OCI-LY1 (cell line): ENCODE measurements around the gene ITGAX.

Experiments
- H2AFZ ChIP-seq: fragments of 200-600 bp; sonication (generic), shearing (Covaris generic); 2 replicates; pipeline ENCODE4 v1.6.0; 2014; ENCODE audit warnings: antibody characterized with exemption, mild to moderate bottlenecking, low read length
- H3F3A ChIP-seq: fragments of 200-600 bp; sonication (generic), shearing (Covaris generic); 2 replicates; pipeline ENCODE4 v1.6.0; 2014; ENCODE audit warnings: mild to moderate bottlenecking, antibody characterized with exemption, low read length, moderate library complexity; ENCODE audit not compliant: insufficient read depth
- H3K27ac ChIP-seq: fragments of 200-600 bp; sonication (generic); 2 replicates; pipeline ENCODE4 v1.5.1; 2014; ENCODE audit warnings: low read length, mixed run types, mild to moderate bottlenecking, low read depth; ENCODE audit not compliant: poor library complexity, severe bottlenecking
- H3K27me3 ChIP-seq: fragments of 200-600 bp; sonication (generic); 2 replicates; pipeline ENCODE4 v1.6.0; 2014; ENCODE audit warnings: antibody characterized with exemption, mild to moderate bottlenecking, low read length, moderate library complexity; ENCODE audit not compliant: insufficient read depth
- H3K36me3 ChIP-seq: fragments of 200-600 bp; sonication (generic); 2 replicates; pipeline ENCODE4 v1.6.1; 2014; ENCODE audit warnings: mild to moderate bottlenecking, antibody characterized with exemption, low read length, moderate library complexity, mixed read lengths; ENCODE audit not compliant: insufficient read depth
- H3K4me1 ChIP-seq: fragments of 200-600 bp; sonication (generic); 2 replicates; pipeline ENCODE4 v1.5.1; 2014; ENCODE audit warnings: mild to moderate bottlenecking, low read length, moderate library complexity; ENCODE audit not compliant: insufficient read depth, severe bottlenecking
- H3K4me2 ChIP-seq: fragments of 200-600 bp; sonication (generic), shearing (Covaris generic); 2 replicates; pipeline ENCODE4 v1.6.1; 2014; ENCODE audit warnings: low read length
- H3K4me3 ChIP-seq: fragments of 200-600 bp; sonication (generic); 2 replicates; pipeline ENCODE4 v1.5.1; 2014; ENCODE audit warnings: low read length, low read depth, mild to moderate bottlenecking, mixed read lengths; ENCODE audit not compliant: poor library complexity, severe bottlenecking
- H3K79me2 ChIP-seq: fragments of 200-600 bp; shearing (Covaris generic); 2 replicates; pipeline ENCODE4 v1.6.1; 2016; ENCODE audit warnings: mixed run types, low read length, mixed read lengths; ENCODE audit not compliant: insufficient read depth
- H3K9ac ChIP-seq: fragments of 200-600 bp; sonication (generic), shearing (Covaris generic); 2 replicates; pipeline ENCODE4 v1.6.1; 2014; ENCODE audit warnings: mild to moderate bottlenecking, low read length, mixed read lengths
- H3K9me2 ChIP-seq: fragments of 200-600 bp; sonication (generic), shearing (Covaris generic); 2 replicates; pipeline ENCODE4 v1.6.1; 2014; ENCODE audit warnings: low read depth, mild to moderate bottlenecking, low read length, mixed read lengths
- H3K9me3 ChIP-seq: fragments of 200-600 bp; shearing (Covaris generic); 2 replicates; pipeline ENCODE4 v1.6.1; 2014; ENCODE audit warnings: low read length, mixed read lengths
- H4K20me1 ChIP-seq: fragments of 200-600 bp; sonication (generic), shearing (Covaris generic); 2 replicates; pipeline ENCODE4 v1.6.0; 2016; ENCODE audit warnings: mild to moderate bottlenecking, low read length; ENCODE audit not compliant: insufficient read depth
- CTCF ChIP-seq: fragments of 200-600 bp; sonication (generic), shearing (Covaris generic); IDR thresholded peaks from 2 replicates; pipeline ENCODE4 v1.5.1; 2017; ENCODE audit warnings: mild to moderate bottlenecking, antibody characterized with exemption, low read length, moderate library complexity, mixed read lengths
- EZH2 ChIP-seq: fragments of 200-600 bp; sonication (generic), shearing (Covaris generic); IDR thresholded peaks from 2 replicates; pipeline ENCODE4 v1.8.0; 2017; ENCODE audit warnings: borderline replicate concordance, mixed run types, mild to moderate bottlenecking, antibody characterized with exemption, low read length, moderate library complexity, mixed read lengths

The ITGAX gene

GRCh38 chr16:31356566-31357323 is 1.8 kb downstream of the ITGAX start:
- Histone ChIP-seq H4K20me1 (no peaks in the 10 kb centered on the region), H3K4me2 (no peak overlapping the region), H3K4me1 (no peaks in the 10 kb centered on the region), H3K4me3 (no peak overlapping the region), H3K36me3 (no peaks in the 10 kb centered on the region), H3K27me3 (no peaks in the 10 kb centered on the region), H2AFZ (no peak overlapping the region), H3K9me2 (no peaks in the 10 kb centered on the region), H3K27ac (no peak overlapping the region), H3F3A (no peaks in the 10 kb centered on the region), H3K9ac (no peak overlapping the region), H3K79me2 (no peaks in the 10 kb centered on the region), H3K9me3 (no peaks in the 10 kb centered on the region)
- TF ChIP-seq CTCF (no peak), EZH2 (no peak)

GRCh38 chr16:31357324-31358109 is 2.5 kb downstream of the ITGAX start:
- no peaks in the 10 kb centered on the region for H3F3A ChIP-seq
- no peaks in the 10 kb centered on the region for H3K36me3 ChIP-seq
- no peaks in the 10 kb centered on the region for H3K4me1 ChIP-seq
- H3K9me3 ChIP-seq = no peaks in the 10 kb centered on the region
- H3K79me2 ChIP-seq = no peaks in the 10 kb centered on the region
- no peaks in the 10 kb centered on the region for H3K9me2 ChIP-seq
- no peak overlapping the region for H2AFZ ChIP-seq
- no peak overlapping the region for H3K27ac ChIP-seq
- H3K9ac ChIP-seq = no peak overlapping the region
- no peaks in the 10 kb centered on the region for H4K20me1 ChIP-seq
- H3K4me3 ChIP-seq = no peak overlapping the region
- H3K27me3 ChIP-seq = no peaks in the 10 kb centered on the region
- TF ChIP-seq EZH2 (no peak), CTCF (no peak)
- H3K4me2 ChIP-seq = no peak overlapping the region

- H4K20me1 ChIP-seq = no peaks in the 10 kb centered on the region
- H3K4me3 ChIP-seq = no peak overlapping the region
- H3K27ac ChIP-seq = no peak overlapping the region
- H3K9me2 ChIP-seq = no peaks in the 10 kb centered on the region
- TF ChIP-seq CTCF (no peak), EZH2 (no peak)
- H3K4me2 ChIP-seq = no peak overlapping the region
- no peaks in the 10 kb centered on the region for H3K9me3 ChIP-seq
- no peaks in the 10 kb centered on the region for H3K36me3 ChIP-seq
- no peaks in the 10 kb centered on the region for H3K79me2 ChIP-seq
- H3K27me3 ChIP-seq = no peaks in the 10 kb centered on the region
- H2AFZ ChIP-seq = no peak overlapping the region
- H3K4me1 ChIP-seq = no peaks in the 10 kb centered on the region
- H3F3A ChIP-seq = no peaks in the 10 kb centered on the region
- H3K9ac ChIP-seq = no peak overlapping the region
These were observed 5.3 kb downstream of the ITGAX start for GRCh38 chr16:31360251-31360650.
